ENCODE data around the gene CAPN9.

DNA sequence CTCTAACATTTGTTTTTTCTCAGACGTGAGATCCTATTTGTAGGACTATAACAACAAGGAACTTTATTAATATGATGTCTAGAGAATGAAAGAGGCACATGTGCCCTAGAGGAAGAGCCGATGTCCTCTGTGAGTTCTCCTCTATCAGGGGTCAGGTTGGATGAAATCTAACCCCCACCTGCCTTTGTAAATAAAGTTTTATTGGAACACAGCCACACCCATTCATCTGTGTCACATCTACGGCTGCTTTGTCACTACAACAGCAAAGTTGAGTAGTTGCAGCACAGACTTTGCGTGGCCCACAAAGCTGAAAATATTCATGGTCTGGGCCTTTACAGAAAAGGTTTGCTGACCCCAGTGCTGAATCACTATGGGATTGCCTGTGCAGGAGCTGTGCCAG lies 571 bp upstream of the CAPN9 start:
- TF ChIP-seq, protein P1, sequence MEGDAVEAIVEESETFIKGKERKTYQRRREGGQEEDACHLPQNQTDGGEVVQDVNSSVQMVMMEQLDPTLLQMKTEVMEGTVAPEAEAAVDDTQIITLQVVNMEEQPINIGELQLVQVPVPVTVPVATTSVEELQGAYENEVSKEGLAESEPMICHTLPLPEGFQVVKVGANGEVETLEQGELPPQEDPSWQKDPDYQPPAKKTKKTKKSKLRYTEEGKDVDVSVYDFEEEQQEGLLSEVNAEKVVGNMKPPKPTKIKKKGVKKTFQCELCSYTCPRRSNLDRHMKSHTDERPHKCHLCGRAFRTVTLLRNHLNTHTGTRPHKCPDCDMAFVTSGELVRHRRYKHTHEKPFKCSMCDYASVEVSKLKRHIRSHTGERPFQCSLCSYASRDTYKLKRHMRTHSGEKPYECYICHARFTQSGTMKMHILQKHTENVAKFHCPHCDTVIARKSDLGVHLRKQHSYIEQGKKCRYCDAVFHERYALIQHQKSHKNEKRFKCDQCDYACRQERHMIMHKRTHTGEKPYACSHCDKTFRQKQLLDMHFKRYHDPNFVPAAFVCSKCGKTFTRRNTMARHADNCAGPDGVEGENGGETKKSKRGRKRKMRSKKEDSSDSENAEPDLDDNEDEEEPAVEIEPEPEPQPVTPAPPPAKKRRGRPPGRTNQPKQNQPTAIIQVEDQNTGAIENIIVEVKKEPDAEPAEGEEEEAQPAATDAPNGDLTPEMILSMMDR (IDR thresholded peaks at IDR 0.05 in 4 of 5, conservative IDR thresholded peaks at IDR 0.05 in 1 of 5), result no peak
- no peak for TF ChIP-seq POLR2A (IDR thresholded peaks at IDR 0.05)

Data from gastrocnemius medialis (tissue), 4 donors.